Osteoblast (primary cell): ENCODE measurements around the gene CTAG1A. TPM values are rescaled to one million over a fixed set of nuclear protein-coding genes. Genes with fewer than 3 reads are reported as not detected.
A peak's percentile ranks its signal among the peaks of the same experiment; 100 is the strongest.

Experiments used
- DNase-seq: peaks from one replicate; pipeline ENCODE4 v3.0.0; 2011; ENCODE audit warnings: low spot score, mixed read lengths; ENCODE audit not compliant: insufficient read length; ENCODE audit errors: missing footprints
- H2AFZ ChIP-seq: 2 replicates; pipeline ENCODE4 v1.6.0; 2011; ENCODE audit warnings: mild to moderate bottlenecking, low read length
- H3K27ac ChIP-seq: 2 replicates; pipeline ENCODE4 v1.5.1; 2011; ENCODE audit warnings: mild to moderate bottlenecking, low read depth, low read length, moderate library complexity
- H3K27me3 ChIP-seq: 2 replicates; pipeline ENCODE4 v1.6.0; 2012; ENCODE audit warnings: mild to moderate bottlenecking, control low read depth, inconsistent platforms, low read length, moderate library complexity; ENCODE audit not compliant: insufficient read depth
- H3K36me3 ChIP-seq: 2 replicates; pipeline ENCODE4 v1.5.1; 2011; ENCODE audit warnings: mild to moderate bottlenecking, low read length, control low read depth, moderate library complexity; ENCODE audit not compliant: insufficient read depth
- H3K4me1 ChIP-seq: 2 replicates; pipeline ENCODE4 v1.5.1; 2011; ENCODE audit warnings: mild to moderate bottlenecking, low read length, control low read depth, moderate library complexity; ENCODE audit not compliant: insufficient read depth
- H3K4me2 ChIP-seq: 2 replicates; pipeline ENCODE4 v1.6.0; 2011; ENCODE audit warnings: mild to moderate bottlenecking, low read length; ENCODE audit not compliant: insufficient read depth
- H3K4me3 ChIP-seq: fragments of 200-600 bp; sonication (generic); 3 replicates; pipeline ENCODE4 v1.5.1; 2012; ENCODE audit warnings: mild to moderate bottlenecking, low read length, inconsistent platforms; ENCODE audit not compliant: insufficient read depth
- H3K79me2 ChIP-seq: 2 replicates; pipeline ENCODE4 v1.6.0; 2012; ENCODE audit warnings: mild to moderate bottlenecking, low read length, control low read depth, inconsistent platforms; ENCODE audit not compliant: insufficient read depth
- H3K9me3 ChIP-seq: 2 replicates; pipeline ENCODE4 v1.5.1; 2011; ENCODE audit warnings: low read depth, low read length, control low read depth
- H4K20me1 ChIP-seq: 2 replicates; pipeline ENCODE4 v1.6.0; 2012; ENCODE audit warnings: mild to moderate bottlenecking, low read length, control low read depth; ENCODE audit not compliant: insufficient read depth
- total RNA-seq: library from RNA; depleted of rRNA; stranded (reverse); fragments of >200 nt; gene quantifications from 2 replicates; pipeline ENCODE4 v1.2.3, GENCODE V29; 2012
- TF ChIP-seq, protein P1 (sequence below): IDR thresholded peaks from 2 replicates; pipeline ENCODE4 v1.5.1; 2011; ENCODE audit warnings: mild to moderate bottlenecking, low read depth, low read length, moderate library complexity; ENCODE audit errors: extremely low read depth

CTAG1A gene
- total RNA-seq, 1 donor, result not detected

DNA sequence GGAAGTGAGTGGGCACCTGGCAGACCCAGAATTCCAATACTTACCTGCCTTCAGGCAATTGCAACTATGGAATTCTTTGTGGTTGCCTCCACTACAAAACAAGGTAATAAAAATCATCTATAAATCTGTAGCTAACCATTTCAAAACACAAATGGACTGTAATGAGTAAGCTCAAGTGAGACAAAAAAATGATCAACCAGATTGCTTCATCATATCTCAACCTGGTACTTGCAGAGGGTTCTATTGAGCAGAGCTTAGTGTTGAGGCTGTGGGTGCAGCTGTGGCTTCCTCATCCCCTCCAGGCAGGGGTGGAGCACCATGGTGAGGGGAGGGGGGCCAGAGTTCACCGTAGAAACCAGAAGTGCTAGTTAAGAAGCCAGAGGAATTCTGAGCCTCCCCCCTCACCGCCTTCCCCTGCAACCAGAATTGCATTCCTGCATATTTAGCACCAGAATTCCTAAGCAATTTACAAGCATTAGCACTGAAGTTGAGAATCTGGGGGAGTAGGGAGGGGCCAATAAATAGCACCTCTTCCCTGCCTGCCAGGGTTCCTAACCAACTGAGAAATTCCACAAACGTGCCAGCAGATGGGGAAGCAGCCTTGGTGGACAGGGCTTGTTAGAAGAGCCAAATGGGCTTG lies 11.5 kb downstream of the CTAG1A start:
- Histone ChIP-seq H3K9me3 (no peaks in the 10 kb centered on the region), H4K20me1 (no peaks in the 10 kb centered on the region), H3K79me2 (no peaks in the 10 kb centered on the region), H3K4me3 (no peak overlapping the region), H2AFZ (no peak overlapping the region), H3K36me3 (no peaks in the 10 kb centered on the region), H3K27me3 (peaks cover 25% of the 10 kb centered on the region), H3K4me1 (peaks cover 24% of the 10 kb centered on the region), H3K4me2 (peak overlapping the region; percentile 23), H3K27ac (no peak overlapping the region)
- TF ChIP-seq, protein P1, sequence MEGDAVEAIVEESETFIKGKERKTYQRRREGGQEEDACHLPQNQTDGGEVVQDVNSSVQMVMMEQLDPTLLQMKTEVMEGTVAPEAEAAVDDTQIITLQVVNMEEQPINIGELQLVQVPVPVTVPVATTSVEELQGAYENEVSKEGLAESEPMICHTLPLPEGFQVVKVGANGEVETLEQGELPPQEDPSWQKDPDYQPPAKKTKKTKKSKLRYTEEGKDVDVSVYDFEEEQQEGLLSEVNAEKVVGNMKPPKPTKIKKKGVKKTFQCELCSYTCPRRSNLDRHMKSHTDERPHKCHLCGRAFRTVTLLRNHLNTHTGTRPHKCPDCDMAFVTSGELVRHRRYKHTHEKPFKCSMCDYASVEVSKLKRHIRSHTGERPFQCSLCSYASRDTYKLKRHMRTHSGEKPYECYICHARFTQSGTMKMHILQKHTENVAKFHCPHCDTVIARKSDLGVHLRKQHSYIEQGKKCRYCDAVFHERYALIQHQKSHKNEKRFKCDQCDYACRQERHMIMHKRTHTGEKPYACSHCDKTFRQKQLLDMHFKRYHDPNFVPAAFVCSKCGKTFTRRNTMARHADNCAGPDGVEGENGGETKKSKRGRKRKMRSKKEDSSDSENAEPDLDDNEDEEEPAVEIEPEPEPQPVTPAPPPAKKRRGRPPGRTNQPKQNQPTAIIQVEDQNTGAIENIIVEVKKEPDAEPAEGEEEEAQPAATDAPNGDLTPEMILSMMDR, result no peak
- peak; percentile 84 for DNase-seq

DNA sequence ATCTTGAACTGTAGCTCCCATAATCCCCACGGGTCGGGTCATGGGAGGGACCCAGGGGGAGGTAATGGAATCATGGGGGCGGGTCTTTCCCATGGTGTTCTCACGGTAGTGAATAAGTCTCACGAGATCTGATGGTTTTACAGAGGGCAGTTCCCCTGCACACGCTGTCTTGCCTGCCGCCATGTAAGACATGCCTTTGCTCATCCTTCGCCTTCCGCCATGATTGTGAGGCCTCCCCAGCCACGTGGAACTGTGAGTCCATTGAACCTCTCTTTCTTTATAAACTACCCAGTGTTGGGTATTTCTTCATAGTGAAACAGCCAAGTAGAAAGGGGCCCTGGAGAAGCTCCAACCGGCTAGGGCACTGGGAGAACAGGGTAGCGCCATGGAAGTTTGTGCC lies 12.3 kb downstream of the CTAG1A start:
- Histone ChIP-seq H3K79me2 (no peaks in the 10 kb centered on the region), H3K27me3 (peaks cover 25% of the 10 kb centered on the region), H3K4me1 (peaks cover 25% of the 10 kb centered on the region), H3K4me3 (no peak overlapping the region), H3K27ac (no peak overlapping the region), H3K9me3 (no peaks in the 10 kb centered on the region), H3K36me3 (no peaks in the 10 kb centered on the region), H4K20me1 (no peaks in the 10 kb centered on the region), H3K4me2 (no peak overlapping the region), H2AFZ (no peak overlapping the region)
- no peak for DNase-seq
- TF ChIP-seq, protein P1, result no peak

DNA sequence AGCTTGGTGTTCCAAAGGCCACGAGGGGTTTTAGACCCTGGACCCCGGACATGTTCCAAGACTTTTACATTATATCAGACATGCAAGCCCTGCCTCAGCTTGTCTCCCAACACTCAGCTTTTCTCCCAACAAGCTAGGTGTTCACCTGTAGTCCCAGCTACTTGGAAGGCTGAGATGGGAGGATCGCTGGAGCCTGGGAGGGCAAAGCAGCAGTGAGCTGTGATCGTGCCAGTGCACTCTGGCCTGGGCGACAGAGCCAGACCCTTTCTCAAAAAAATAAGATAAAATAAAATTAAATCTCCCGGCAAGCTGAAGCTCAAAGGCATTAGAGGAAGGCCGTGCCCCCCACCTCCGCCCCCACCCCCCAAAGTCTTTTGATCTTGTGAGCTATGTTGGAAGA lies 13.7 kb downstream of the CTAG1A start:
- Histone ChIP-seq H3K9me3 (no peaks in the 10 kb centered on the region), H3K79me2 (no peaks in the 10 kb centered on the region), H3K4me3 (no peak overlapping the region), H3K4me1 (peaks cover 25% of the 10 kb centered on the region), H2AFZ (no peak overlapping the region), H3K36me3 (no peaks in the 10 kb centered on the region), H3K27ac (no peak overlapping the region), H3K4me2 (no peak overlapping the region), H4K20me1 (no peaks in the 10 kb centered on the region), H3K27me3 (peaks cover 20% of the 10 kb centered on the region)
- no peak for DNase-seq
- TF ChIP-seq, protein P1, result no peak

DNA sequence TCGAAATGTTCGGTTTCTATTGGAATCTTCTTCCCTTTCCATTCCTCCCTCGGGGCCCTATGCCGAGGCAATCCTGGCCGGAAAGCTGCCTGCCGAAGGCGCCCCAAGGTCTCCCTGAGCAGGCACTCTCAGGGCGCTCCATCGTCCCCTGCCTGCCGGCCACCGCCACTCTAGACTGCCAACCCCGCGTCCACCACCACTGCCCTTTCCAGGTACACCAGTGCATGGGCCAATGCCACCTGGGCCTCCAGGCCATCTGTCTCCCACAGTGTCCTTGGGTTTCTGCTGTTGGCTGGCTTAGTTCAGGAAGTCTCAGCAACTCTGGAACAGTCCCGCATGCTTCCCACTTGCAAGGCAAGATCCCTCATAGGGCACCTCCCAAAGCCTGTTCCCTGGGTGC lies 14.6 kb downstream of the CTAG1A start:
- TF ChIP-seq, protein P1, result no peak
- H3K27ac ChIP-seq, result no peak overlapping the region
- no peaks in the 10 kb centered on the region for H3K9me3 ChIP-seq
- no peaks in the 10 kb centered on the region for H3K79me2 ChIP-seq
- H3K4me1 ChIP-seq, result peaks cover 31% of the 10 kb centered on the region
- H2AFZ ChIP-seq, result no peak overlapping the region
- H3K27me3 ChIP-seq, result peaks cover 13% of the 10 kb centered on the region
- H3K4me2 ChIP-seq, result no peak overlapping the region
- H4K20me1 ChIP-seq, result no peaks in the 10 kb centered on the region
- no peaks in the 10 kb centered on the region for H3K36me3 ChIP-seq
- DNase-seq, result no peak
- H3K4me3 ChIP-seq, result no peak overlapping the region
